Activated T-helper 1 cell treated with anti-CD3 and anti-CD28 coated beads, Interleukin-2, amount 50 U/mL, for 16 hours (primary cell): ENCODE measurements around the gene SV2B.
"Not testable (repeated sequence)": the region's sequence is repeated elsewhere in the genome, so short reads cannot be mapped to it uniquely, and the experiment has no call there.

ENCODE experiments used
- DNase-seq, 2 donors: peaks; one replicate each; pipeline ENCODE4 v3.0.0-alpha.2; 2020; ENCODE audit warnings: low read depth in 1 of 2, low spot score in 1 of 2

SV2B gene, protein sequence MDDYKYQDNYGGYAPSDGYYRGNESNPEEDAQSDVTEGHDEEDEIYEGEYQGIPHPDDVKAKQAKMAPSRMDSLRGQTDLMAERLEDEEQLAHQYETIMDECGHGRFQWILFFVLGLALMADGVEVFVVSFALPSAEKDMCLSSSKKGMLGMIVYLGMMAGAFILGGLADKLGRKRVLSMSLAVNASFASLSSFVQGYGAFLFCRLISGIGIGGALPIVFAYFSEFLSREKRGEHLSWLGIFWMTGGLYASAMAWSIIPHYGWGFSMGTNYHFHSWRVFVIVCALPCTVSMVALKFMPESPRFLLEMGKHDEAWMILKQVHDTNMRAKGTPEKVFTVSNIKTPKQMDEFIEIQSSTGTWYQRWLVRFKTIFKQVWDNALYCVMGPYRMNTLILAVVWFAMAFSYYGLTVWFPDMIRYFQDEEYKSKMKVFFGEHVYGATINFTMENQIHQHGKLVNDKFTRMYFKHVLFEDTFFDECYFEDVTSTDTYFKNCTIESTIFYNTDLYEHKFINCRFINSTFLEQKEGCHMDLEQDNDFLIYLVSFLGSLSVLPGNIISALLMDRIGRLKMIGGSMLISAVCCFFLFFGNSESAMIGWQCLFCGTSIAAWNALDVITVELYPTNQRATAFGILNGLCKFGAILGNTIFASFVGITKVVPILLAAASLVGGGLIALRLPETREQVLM

DNA sequence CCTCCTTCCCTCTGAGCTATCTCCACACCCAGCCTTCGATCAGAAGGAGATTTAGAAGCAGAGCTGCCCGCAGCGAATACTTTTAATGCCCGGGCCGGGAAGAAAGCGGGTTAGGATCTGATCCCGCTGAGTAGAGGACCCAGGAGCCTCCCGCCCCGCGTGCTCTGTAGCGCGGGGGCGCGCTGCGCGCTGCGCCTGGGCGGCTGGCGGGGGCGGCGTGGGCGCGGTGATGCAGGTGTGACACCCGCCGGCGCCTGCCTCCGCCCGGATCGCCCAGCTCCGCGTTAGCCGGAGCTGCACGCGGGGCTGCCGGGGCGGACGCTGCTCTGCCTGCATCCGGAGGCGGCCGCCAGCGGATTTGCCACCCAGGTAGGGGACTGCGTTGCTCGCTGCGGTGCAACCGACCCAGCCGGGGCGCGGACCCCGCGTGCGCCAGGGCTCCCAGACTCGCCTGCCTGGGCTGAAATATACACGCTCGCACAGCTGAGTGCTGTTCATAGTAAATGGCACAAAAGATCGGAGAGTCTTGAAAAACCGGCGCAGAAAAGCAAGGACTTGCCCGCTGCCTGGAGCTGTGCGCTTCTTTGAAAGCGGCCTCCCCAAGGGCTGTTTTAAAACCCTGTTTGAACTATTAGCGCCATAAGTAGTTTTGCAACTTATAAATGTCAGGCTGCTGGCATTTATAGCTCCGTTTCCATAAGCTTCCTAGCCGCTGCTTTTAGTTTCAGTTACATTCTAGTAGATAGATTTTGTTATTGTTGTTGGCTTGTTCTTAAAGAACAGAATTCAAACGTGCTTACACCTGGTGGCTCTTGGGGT lies at the start of gene SV2B:
Gene SV2B, plus strand, starts transcription at position 263 of the 819 bp plus-strand sequence. CDS start 126,007 bp downstream, outside the sequence.
- DNase-seq: peak; percentile 13 to 20

DNA sequence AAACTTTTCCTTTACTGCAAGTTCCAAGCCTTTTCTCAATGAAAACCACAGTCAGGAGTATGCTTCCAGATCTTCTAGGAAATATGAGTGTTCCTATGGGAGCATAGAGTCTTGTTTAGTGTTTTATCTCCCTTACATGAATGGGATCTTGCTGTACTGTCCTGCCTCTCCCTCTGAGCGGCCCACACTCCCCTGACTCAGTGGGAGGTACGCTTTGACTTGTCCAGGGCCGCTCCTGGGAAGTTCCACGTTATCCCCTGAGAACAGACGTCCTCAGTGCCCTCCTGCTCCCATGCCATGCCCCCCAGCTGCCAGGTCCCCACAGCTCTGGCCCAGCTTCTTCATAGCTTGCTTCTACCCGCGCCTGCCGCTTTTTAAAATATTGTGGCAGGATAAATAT lies 48.8 kb upstream of the SV2B start:
- DNase-seq: no peak

DNA sequence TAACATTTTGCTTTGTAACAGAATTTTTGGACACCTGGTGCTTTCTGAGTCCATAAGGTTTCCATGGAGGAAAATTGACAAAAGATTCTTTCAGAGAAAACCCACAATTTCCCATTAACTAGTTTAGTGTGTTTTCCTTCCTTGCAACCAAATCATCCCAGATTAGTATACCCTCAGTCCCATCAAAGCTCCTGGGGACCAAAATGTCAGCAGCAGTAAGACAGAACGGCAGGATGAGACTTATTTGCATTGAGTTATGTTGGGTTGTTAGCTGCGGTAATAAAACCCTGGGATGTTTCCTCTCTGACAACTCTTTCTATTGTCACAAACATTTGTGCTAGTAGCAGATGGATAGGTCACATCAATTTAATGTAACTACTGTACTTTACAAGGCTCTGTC lies 45.2 kb upstream of the SV2B start:
- DNase-seq: no peak

DNA sequence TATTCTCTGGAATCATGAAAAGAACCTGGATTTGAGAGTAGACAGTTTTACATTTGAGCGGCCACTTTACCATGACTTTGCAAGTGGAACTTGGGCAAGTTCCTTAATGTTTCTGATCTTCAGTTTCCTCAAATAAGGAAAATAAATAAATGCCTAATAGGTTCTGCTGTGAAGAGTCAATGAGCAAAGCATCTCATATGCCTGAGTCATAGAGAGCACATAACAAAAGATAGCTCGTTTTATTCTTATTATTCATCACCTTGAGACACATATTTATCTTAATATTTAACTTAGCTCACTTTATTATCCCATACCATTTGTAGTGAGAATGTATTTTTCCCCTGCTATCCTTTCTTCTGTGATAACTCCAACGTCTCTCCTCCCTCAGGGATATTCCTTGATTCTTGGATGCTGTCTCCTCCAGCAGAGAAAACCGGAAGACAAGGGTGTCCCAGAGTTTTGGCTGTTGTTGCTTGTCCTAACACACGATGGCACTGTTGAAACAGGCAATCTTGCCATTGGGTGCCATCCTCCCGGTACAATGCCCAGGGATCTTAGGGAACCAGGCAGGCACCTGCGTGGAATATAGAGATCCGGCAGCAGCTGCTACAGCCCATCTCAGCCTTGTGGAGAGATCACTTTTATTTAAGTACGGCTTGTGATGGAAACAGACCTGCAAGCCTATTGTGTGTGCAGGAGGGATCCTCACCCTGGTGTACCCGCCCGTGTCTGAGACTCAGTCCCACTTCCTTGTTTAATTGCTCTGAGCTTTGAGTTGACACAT lies 44.3 kb upstream of the SV2B start:
- no peak for DNase-seq

DNA sequence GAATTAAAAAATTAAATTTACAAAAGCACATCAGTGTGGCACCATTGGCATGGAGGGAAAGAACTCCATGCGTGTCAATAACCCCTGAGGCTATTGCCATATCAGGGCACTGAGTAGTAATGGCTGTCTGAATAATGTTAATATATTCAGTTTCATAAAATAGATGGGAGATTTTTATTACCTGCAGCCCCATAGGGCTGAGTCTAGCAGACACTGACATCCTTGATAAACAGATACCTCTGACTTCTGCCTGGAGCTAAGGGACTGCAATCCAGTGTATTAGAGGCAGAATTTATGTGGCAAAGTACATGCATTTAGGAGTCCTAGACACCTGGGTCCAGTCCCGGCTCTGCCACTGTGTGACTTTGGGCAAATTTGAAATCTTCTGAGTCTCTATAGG lies 38.8 kb upstream of the SV2B start:
- DNase-seq: no peak

DNA sequence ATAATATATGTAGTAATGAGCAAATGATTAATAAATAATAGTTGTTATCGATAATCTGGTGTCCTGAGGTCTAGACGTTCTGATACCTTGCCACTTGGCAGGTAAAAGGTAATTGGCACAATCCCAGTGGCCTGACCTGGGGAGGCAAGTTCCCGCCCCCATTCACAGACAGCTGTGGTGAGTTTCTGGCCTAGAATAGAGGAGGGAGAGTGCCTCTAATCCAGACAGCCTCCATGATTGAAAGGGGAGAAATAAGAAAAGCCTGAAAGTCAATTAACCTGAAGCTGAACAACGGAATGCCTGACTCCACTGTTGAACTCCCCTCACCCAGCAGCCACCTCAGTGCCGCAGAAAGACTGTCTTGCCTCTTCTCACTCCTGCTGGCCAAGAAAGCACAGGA lies 38.1 kb upstream of the SV2B start:
- no peak for DNase-seq

DNA sequence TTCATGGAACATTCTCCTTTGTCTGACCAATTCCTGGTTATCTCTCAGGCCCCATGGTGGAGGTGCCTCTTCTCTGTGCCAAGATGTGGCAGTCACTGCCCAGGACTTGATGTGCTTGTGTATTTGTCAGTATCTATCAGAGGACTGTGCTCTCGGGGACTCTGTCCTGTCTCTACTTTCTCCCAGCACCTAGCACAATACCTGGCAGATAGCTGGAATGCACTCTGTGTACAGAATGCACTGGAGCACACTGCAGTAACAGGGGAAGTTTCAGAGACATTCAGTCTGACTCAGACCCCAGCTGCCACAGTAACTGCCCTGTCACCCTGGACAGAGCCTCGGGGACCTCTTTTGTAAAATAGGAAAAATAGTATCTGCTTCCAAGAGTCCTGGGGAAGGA lies 34.6 kb upstream of the SV2B start:
- no peak for DNase-seq

DNA sequence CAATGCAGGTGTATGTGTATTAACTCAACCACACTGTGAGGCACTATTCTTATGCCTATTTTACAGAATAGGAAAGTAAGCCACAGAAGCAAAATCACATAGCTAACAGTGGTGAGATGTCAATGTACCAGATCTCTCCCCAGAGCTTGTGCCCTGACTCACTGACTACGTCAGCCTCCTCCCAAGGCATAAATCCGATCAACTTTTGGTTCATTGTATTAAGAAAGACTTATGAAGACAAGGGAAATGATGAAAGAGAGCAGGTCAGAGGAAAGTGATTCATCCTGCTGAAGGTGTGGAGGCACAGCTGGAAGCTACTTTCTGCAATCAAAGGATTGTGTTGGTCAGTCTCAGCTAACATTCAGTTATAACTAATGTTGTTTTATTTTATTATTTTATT lies 33.0 kb upstream of the SV2B start:
- no peak for DNase-seq

DNA sequence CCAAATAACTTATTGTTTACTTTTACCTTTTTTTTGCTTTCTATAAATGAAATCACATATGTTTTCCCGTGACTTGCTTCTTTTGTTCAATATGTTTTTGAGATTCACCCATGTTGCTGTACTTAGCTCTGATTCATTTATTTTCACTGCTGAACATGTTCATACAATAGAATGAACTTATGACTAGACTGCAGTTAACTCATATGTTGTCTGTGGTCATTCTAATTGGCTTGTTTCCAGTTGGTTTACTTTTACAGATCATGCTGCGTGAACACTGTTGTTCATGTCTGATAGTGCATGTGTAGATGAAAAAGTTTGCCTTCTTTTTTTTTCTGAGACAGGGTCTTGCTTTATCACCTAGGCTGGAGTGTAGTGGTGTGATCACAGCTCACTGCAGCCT lies 31.6 kb upstream of the SV2B start:
- no peak for DNase-seq

DNA sequence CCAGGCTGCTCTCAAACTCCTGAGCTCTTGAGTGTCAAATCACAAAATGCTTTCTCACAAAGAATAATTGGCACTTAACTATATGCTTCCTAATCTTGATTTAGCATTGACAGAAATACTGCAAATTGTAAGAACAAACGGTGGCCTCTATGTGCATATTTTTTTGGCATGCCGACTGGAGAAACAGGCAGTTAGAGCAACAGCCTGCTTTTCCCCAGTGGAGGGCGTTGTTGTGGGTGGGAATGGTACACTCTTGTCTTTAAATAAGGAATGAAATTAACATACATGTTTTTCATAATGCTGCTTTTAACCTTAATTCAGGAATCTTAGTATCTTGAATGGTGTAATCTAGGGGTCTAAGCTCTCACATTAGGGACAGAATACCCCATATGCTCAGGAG lies 31.1 kb upstream of the SV2B start:
- no peak for DNase-seq

DNA sequence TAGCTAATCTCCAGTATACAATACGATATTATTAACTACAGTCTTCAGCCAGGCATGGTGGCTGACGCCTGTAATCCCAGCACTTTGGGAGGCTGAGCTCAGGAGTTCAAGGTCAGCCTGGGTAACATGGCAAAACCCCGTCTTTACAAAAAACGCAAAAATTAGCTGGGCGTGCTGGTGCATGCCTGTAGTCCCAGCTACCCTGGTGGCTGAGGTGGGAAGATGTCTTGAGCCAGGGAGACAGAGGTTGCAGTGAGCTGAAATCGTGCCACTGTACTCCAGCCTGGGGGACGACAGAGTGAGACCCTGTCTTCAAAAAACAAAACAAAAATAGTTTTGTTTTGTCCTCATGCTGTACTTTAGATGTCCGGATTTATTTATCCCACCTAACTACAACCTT lies 29.2 kb upstream of the SV2B start:
- DNase-seq: no peak

DNA sequence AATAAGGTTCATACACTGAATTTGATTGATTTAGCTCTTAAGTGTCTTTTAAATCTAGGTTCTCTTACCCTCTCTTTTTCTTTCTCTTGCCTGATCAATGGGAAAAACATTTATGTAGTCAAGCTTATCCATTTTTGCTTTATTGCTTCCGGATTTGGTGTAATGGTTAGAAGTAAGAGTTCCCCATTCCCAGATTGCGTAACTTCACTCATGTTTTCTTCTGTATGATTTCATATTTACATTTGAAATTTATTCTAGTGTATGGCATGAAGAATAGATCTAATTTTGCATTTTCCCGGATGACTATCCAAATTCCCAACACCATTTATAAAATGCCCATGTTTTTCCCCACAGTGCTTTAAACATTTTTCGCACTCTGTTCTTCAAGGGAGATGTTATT lies 27.9 kb upstream of the SV2B start:
- no peak for DNase-seq

DNA sequence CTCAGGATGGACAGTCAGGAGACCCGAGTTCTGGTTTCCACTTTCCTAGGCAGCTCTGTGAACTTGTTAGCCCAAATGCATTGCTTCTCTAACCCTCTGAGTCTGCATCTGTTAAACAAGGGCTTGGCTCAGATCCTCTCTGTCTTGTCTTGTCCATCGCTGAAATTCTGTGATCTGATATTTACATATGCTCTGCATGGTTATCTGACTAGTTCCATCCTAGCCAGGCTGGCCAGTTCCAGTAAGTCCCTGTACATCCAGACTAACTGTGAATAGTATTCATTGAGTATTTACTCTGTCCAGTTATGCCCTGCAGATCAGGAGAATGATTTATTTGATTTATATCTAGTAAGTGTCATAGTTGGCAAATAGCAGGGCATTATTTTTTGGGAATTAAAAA lies 27.0 kb upstream of the SV2B start:
- no peak for DNase-seq

DNA sequence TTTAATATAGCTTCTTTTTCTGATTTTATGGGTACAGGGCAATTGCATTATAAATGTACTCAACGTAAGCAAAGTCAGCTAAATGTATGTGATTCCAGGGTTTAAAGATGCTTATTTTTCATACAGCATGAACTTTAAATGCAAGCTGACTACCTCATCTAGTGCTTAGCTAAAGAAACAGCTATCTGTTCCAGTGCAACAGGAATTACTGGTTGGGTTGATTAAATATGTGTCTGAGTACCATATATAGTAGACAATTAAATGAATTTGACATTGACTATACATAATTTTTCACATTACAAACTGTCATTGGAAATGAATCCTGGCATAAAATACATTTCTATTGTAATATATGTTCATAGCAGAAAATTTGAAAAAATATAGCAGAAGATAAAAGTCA lies 26.3 kb upstream of the SV2B start:
- no peak for DNase-seq

DNA sequence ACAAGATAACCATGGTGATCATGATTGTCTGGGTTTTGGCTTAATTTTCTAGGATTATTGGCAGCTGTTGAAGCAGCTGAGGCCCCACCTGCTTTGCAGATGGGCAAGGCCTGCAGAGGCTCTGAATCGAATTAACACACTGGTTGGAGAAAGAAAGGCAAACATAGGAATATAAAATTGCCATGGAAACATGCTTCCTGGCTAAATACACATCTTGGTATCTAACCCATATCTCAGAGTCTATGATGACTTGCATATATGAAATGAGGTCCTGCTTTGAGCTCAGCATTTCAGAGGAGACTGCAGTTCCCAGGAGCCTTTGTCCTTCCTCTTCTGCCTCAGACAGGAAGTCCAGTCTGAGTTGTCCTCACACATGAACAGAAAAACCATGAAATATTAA lies 24.3 kb upstream of the SV2B start:
- DNase-seq: no peak

DNA sequence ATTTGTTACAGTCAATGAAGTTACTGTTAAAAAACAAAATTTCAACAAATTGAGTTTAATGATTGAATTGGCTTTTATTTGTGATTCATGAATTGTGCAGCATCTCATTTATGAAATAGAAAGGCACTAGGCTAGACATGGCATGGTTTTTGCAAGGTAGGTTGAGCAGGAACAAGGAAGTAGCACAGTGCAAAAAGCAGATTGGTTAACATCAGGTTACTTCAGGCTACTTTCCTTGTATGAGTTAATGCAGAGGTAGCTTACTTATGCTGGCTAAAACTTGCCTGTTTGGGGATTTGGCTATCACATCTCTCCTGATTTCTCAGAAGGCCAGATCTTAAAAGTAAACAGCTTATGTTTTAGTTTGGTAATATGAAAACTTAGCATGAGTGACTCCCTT lies 23.0 kb upstream of the SV2B start:
- DNase-seq: no peak

DNA sequence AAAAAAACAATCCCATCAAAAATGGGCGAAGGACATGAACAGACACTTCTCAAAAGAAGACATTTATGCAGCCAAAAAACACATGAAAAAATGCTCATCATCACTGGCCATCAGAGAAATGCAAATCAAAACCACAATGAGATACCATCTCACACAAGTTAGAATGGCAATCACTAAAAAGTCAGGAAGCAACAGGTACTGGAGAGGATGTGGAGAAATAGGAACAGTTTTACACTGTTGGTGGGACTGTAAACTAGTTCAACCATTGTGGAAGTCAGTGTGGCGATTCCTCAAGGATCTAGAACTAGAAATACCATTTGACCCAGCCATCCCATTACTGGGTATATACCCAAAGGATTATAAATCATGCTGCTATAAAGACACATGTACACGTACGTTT lies 6.2 kb upstream of the SV2B start:
- DNase-seq: not testable (repeated sequence)

DNA sequence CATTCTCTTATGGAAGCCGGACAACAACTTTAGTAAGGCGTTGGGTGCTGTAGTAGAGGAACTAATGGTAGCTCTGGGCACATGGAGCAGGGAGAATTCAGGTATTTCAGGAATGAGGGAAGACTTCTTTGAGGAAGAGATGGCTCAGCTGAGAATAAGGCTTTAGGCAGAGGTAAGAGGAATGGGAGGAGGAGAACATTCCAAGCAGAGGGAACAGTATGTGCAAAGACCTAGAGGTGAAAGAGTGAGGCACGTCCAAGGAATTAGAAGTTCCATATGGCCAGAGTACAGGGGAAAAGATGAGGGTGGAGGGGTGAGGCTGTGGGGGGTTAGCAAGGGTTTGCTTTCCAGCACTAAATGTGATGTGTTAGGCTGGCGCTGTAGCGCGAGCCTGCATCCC lies 1.6 kb upstream of the SV2B start:
- DNase-seq: no peak

DNA sequence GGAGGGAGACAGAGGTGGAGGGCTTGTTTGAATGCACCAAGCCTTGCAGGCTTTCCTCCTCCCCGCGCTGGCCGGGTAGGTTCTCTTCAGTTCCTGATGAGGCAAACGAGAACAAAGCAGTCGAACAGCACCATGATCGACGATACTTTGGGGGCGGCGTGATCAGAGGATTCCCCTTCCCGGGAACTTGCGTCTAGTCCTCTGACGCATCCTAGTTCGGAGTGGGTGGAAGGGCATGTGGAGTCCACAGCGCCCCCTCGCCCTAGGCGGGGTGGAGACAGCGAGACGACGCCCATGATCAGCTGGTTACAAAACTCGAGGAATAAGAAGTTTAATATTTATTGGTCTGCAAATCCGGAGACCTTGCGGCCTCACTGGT lies 452 bp upstream of the SV2B start:
- DNase-seq: no peak

DNA sequence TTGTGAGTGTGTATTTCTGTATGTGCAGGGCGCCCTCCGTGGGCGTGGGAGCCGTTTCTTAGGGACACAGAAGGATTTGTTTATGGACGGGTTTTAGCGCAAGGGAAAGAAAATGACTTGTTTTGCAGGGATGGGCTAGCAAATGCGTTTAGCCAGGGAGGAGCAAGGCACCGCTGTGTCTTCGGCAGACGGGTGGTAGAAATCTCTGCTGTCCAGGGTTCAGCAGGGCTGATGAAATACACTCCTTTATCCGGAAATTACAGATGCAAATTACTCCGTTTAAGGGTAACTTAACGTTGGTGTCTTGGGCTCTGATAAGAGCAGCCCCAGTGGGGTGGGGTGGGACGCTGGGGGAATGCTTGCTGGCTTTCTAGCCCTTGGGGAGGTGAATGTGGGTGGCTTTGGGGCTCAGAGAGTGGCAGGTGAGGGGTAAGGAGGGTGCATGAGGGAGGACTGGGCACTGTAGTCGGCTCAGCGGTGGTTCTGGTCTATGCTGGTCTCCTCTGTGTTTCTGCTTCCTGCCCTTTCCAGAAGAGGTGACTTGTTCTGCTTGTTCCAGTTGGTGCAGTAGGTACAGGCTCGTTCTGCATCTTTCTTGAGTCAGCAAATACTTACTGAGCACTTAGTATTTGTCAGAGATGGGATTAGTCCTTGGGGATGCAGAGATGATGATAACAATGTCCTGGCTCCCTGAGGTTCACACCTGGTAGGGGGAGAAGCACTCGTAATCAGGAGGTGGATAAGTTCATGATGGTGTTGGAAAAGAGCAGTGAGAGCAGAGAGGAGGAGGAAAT lies 954 bp downstream of the SV2B start:
- DNase-seq: no peak

DNA sequence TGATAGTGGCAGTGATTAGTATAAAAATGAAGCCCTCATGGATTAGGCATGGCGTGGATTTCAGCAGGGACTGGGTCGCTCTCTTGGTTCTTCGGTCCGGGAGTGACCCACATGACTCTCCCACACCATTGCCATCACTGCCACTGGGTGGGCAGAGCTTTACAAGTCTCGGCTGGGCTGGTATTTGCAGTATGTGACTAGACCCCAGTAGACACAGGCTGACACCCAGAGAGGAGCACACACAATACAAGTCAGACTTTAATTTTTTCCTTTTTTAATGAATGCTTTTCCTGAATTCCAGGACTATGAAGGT lies 1.5 kb downstream of the SV2B start:
- no peak for DNase-seq
